Upper lobe of right lung (tissue), 1 donor: ENCODE data around the gene RNF151. TPM values are rescaled to one million over a fixed set of nuclear protein-coding genes. Genes with fewer than 3 reads are reported as not detected.
"Not testable (repeated sequence)": the region's sequence is repeated elsewhere in the genome, so short reads cannot be mapped to it uniquely, and the experiment has no call there.

Experiments used
- ATAC-seq: fragments of 200-7000 bp; cut with Tn5 transposase; one replicate; pipeline ENCODE4 v1.9.1; 2020; ENCODE audit warnings: mild to moderate bottlenecking, moderate library complexity
- DNase-seq: peaks from one replicate; pipeline ENCODE4 v3.0.0-alpha.2; 2020
- H3K27ac ChIP-seq: fragments of 200-600 bp; one replicate; pipeline ENCODE4 v1.8.0; 2022
- H3K27me3 ChIP-seq: fragments of 200-600 bp; one replicate; pipeline ENCODE4 v1.8.0; 2022; ENCODE audit warnings: mild to moderate bottlenecking
- H3K36me3 ChIP-seq: fragments of 200-600 bp; one replicate; pipeline ENCODE4 v1.8.0; 2022
- H3K4me1 ChIP-seq: fragments of 200-600 bp; one replicate; pipeline ENCODE4 v1.8.0; 2022
- H3K4me3 ChIP-seq: fragments of 200-600 bp; one replicate; pipeline ENCODE4 v1.8.0; 2022; ENCODE audit warnings: mild to moderate bottlenecking
- H3K9me3 ChIP-seq: fragments of 200-600 bp; one replicate; pipeline ENCODE4 v1.8.0; 2022
- intact Hi-C: fragments of 100-400 bp; cut with DNase I; formaldehyde crosslinking; loops from one replicate; pipeline ENCODE4 v1.11.0; 2022
- total RNA-seq: library from RNA; stranded (reverse); fragmentation: NEBNext Ultra II Directional; extraction: Animal tissue kit (Norgen Biotek cat#: 25700); gene quantifications from one replicate; pipeline ENCODE4 v1.2.1, GENCODE V29; 2021
- TF ChIP-seq, protein P1 (sequence below): fragments of 200-600 bp; IDR thresholded peaks from one replicate; pipeline ENCODE4 v1.8.0; 2022; ENCODE audit warnings: antibody characterized with exemption
- donor health status: DM: no; HTN: yes; CAD: no; lungs with severe emphysema.

Gene RNF151
- total RNA-seq, 1 donor from 2014 or later: not detected

- TF ChIP-seq, protein P1, sequence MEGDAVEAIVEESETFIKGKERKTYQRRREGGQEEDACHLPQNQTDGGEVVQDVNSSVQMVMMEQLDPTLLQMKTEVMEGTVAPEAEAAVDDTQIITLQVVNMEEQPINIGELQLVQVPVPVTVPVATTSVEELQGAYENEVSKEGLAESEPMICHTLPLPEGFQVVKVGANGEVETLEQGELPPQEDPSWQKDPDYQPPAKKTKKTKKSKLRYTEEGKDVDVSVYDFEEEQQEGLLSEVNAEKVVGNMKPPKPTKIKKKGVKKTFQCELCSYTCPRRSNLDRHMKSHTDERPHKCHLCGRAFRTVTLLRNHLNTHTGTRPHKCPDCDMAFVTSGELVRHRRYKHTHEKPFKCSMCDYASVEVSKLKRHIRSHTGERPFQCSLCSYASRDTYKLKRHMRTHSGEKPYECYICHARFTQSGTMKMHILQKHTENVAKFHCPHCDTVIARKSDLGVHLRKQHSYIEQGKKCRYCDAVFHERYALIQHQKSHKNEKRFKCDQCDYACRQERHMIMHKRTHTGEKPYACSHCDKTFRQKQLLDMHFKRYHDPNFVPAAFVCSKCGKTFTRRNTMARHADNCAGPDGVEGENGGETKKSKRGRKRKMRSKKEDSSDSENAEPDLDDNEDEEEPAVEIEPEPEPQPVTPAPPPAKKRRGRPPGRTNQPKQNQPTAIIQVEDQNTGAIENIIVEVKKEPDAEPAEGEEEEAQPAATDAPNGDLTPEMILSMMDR: no peak
- H3K9me3 ChIP-seq: no peaks in the 10 kb centered on the region
- intact Hi-C loops: no loop called here
- DNase-seq: no peak
- no peaks in the 10 kb centered on the region for H3K27me3 ChIP-seq
- no peak overlapping the region for H3K4me3 ChIP-seq
- H3K4me1 ChIP-seq: no peaks in the 10 kb centered on the region
- ATAC-seq: no peak
- no peaks in the 10 kb centered on the region for H3K36me3 ChIP-seq
- H3K27ac ChIP-seq: no peak overlapping the region
These were observed 16.6 kb upstream of the RNF151 start for GRCh38 chr16:1950047-1950446.

DNA sequence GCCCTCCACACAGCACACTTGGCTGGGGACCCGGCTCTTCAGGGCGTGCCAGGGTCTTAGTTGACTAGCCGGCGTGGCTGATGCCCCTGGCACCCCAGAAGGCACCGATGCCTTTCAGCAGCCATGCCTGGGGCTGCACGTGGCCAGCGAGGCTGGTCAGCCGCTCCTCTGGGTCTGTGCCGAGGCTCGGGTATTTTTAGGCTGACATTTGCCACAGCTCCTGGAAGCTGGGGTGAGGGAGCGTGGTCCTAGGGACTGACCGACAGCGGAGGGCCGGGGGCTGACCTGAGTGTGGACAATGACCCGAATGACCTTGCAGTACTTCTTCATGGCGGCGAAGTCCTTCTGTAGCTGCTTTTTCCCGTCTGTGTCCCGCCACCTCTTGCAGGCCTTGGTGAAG lies 16.1 kb upstream of the RNF151 start:
- no peaks in the 10 kb centered on the region for H3K4me1 ChIP-seq
- no peaks in the 10 kb centered on the region for H3K27me3 ChIP-seq
- no peak overlapping the region for H3K27ac ChIP-seq
- H3K9me3 ChIP-seq: no peaks in the 10 kb centered on the region
- H3K36me3 ChIP-seq: no peaks in the 10 kb centered on the region
- intact Hi-C loops: no loop called here
- TF ChIP-seq, protein P1: no peak
- no peak for ATAC-seq
- no peak for DNase-seq
- no peak overlapping the region for H3K4me3 ChIP-seq

GRCh38 chr16:1953734-1954133 lies 12.9 kb upstream of the RNF151 start:
- ATAC-seq: no peak

GRCh38 chr16:1957434-1958142 lies 9.1 kb upstream of the RNF151 start:
- H3K9me3 ChIP-seq, H3K27ac ChIP-seq, intact Hi-C loops, DNase-seq, H3K27me3 ChIP-seq, H3K4me3 ChIP-seq, ATAC-seq: not testable (repeated sequence)
- Histone ChIP-seq H3K4me1 (peaks cover 18% of the 10 kb centered on the region), H3K36me3 (peaks cover 22% of the 10 kb centered on the region)

More at GRCh38 chr16:1953734-1954133, 12.9 kb upstream of the RNF151 start:
- Histone ChIP-seq H3K4me1 (peaks cover under 1% of the 10 kb centered on the region), H3K9me3 (no peaks in the 10 kb centered on the region), H3K27ac (no peak overlapping the region), H3K4me3 (no peak overlapping the region), H3K27me3 (no peaks in the 10 kb centered on the region), H3K36me3 (no peaks in the 10 kb centered on the region)
- intact Hi-C loops: no loop called here
- peak; percentile 64 for DNase-seq
- TF ChIP-seq, protein P1: no peak

DNA sequence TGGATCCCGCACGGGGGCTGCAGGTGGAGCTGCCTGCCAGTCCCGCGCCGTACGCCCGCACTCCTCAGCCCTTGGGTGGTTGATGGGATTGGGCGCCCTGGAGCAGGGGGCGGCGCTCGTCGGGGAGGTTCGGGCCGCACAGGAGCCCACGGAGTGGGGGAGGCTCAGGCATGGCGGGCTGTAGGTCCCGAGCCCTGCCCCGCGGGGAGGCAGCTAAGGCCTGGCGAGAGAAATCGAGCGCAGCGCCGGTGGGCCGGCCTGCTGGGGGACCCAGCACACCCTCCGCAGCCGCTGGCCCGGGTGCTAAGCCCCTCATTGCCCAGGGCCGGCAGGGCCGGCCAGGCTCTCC lies 8.5 kb upstream of the RNF151 start:
- H3K27ac ChIP-seq, H3K9me3 ChIP-seq, H3K27me3 ChIP-seq, intact Hi-C loops, H3K4me3 ChIP-seq, ATAC-seq: not testable (repeated sequence)
- Histone ChIP-seq H3K4me1 (peaks cover 19% of the 10 kb centered on the region), H3K36me3 (peaks cover 27% of the 10 kb centered on the region)
- peak; percentile 67 for DNase-seq

DNA sequence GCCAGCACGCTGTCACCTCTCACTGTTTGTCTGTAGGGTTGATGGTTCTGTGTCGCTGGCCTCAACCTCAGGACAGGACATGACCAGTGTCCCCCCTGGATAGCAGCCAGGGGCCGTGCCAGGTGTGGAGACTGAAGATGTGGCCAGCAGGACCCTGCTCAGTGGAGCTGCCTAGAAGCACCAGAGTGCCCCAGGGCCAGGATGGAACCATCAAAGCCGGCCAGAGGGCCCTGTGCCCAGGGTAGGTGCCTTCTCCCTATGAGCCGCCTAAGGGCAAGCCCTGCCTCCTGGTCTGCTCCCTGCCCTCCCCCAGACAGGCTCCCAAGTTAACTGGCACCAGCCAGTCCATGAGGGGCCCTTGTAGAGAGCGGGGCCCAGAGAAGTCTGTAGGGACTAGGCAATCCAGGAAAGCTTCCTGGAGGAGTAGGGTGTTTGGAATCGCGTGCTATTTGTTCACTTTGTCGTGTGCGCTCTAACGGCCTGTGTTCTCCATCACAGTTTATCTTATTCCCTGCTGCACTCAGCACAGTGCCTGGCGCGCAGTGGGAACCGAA lies 7.9 kb upstream of the RNF151 start:
- peak; percentile 1 for ATAC-seq
- DNase-seq: peak; percentile 69
- intact Hi-C loops: no loop called here
- Histone ChIP-seq H3K36me3 (peaks cover 27% of the 10 kb centered on the region), H3K4me3 (peak overlapping the region; percentile 93), H3K9me3 (no peaks in the 10 kb centered on the region), H3K27me3 (no peaks in the 10 kb centered on the region), H3K27ac (peak overlapping the region; percentile 91), H3K4me1 (peaks cover 19% of the 10 kb centered on the region)
- TF ChIP-seq, protein P1: no peak
